Sigmoid colon (tissue), 4 donors: ENCODE measurements around the gene RIPOR3.
"Not testable (repeated sequence)": the region's sequence is repeated elsewhere in the genome, so short reads cannot be mapped to it uniquely, and the experiment has no call there.

Experiments used
- EP300 ChIP-seq, 4 donors: sonication (generic); formaldehyde crosslinking; IDR thresholded peaks; one replicate each; pipeline ENCODE4 v1.6.1; 2017; ENCODE audit warnings: antibody characterized with exemption in 4 of 4
- POLR2A ChIP-seq, 2 donors: fragments of 450-650 bp; IDR thresholded peaks; one replicate each; pipeline ENCODE4 v1.6.1; 2016; ENCODE audit warnings: antibody characterized with exemption in 2 of 2, mild to moderate bottlenecking in 2 of 2, moderate library complexity in 2 of 2
- POLR2AphosphoS5 ChIP-seq, 4 donors: sonication (generic); formaldehyde crosslinking; IDR thresholded peaks; one replicate each; pipeline ENCODE4 v1.6.1; 2017; ENCODE audit warnings: antibody characterized with exemption in 4 of 4
- TF ChIP-seq, protein P1 (sequence below), 4 experiments: fragments of 450-650 bp in 3 of 4; fragments of 200-600 bp in 1 of 4; IDR thresholded peaks; one replicate each; pipeline ENCODE4 v1.5.1; 2016 to 2019; ENCODE audit warnings: antibody characterized with exemption in 4 of 4, mild to moderate bottlenecking in 3 of 4, moderate library complexity in 2 of 4

DNA sequence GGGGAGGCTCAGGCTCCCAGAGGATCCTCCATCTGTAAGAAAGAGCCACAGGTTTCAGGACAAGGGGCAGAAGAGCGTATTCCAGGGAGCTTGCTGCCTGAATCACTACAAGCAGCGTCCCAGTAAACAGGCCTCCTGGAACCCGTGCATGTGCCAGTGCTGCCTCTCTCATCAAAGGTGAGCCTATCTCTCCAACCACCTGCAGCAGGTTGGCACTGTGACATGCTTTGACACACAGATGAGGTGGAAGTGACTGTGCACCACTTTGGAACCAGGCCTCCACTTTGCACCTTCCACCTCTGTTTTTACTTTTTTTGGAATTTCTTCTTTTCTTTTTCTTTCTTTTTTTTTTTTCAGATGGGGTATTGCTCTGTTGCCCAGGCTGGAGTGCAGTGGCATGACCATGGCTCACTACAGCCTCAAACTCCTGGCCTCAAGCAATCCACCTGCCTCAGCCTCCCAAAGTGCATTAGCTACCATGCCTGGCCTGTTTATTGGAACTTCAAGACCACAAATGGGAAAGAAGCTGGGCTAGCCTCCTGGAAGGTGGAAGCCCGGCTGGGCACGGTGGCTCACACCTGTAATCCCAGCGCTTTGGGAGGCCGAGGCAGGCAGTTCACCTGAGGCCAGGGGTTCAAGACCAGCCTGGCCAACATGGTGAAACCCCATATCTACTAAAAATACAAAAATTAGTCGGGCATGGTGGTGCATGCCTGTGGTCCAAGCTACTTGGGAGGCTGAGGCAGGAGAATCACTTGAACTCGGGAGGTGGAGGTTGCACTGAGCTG, 12.5 kb upstream of the RIPOR3 start:
- TF ChIP-seq, protein P1, sequence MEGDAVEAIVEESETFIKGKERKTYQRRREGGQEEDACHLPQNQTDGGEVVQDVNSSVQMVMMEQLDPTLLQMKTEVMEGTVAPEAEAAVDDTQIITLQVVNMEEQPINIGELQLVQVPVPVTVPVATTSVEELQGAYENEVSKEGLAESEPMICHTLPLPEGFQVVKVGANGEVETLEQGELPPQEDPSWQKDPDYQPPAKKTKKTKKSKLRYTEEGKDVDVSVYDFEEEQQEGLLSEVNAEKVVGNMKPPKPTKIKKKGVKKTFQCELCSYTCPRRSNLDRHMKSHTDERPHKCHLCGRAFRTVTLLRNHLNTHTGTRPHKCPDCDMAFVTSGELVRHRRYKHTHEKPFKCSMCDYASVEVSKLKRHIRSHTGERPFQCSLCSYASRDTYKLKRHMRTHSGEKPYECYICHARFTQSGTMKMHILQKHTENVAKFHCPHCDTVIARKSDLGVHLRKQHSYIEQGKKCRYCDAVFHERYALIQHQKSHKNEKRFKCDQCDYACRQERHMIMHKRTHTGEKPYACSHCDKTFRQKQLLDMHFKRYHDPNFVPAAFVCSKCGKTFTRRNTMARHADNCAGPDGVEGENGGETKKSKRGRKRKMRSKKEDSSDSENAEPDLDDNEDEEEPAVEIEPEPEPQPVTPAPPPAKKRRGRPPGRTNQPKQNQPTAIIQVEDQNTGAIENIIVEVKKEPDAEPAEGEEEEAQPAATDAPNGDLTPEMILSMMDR (IDR thresholded peaks at IDR 0.05) = not testable (repeated sequence)
- not testable (repeated sequence) for TF ChIP-seq POLR2A, POLR2AphosphoS5, EP300 (IDR thresholded peaks at IDR 0.05)
